MM.1S (cell line): ENCODE measurements around the gene CEACAM18.
"Not testable (repeated sequence)": the region's sequence is repeated elsewhere in the genome, so short reads cannot be mapped to it uniquely, and the experiment has no call there.

ENCODE experiments used
- DNase-seq: peaks from one replicate; pipeline ENCODE4 v3.0.0-alpha.2; 2015
- H2AFZ ChIP-seq: fragments of 300-600 bp; sonication (generic); 2 replicates; pipeline ENCODE4 v1.6.0; 2016; ENCODE audit warnings: antibody characterized with exemption, low read length
- H3F3A ChIP-seq: fragments of 300-600 bp; sonication (generic); 2 replicates; pipeline ENCODE4 v1.6.1; 2016; ENCODE audit warnings: mild to moderate bottlenecking, antibody characterized with exemption, low read length, moderate library complexity, mixed read lengths; ENCODE audit not compliant: insufficient read depth
- H3K27ac ChIP-seq: fragments of 300-600 bp; sonication (generic); 2 replicates; pipeline ENCODE4 v1.5.1; 2016; ENCODE audit warnings: mild to moderate bottlenecking, low read length
- H3K27me3 ChIP-seq: fragments of 300-600 bp; sonication (generic); replicated peaks from 2 replicates; pipeline ENCODE4 v1.6.0; 2016; ENCODE audit warnings: low read length; ENCODE audit not compliant: insufficient read depth
- H3K36me3 ChIP-seq: fragments of 300-600 bp; sonication (generic); replicated peaks from 2 replicates; pipeline ENCODE4 v1.6.1; 2016; ENCODE audit warnings: mild to moderate bottlenecking, low read length, mixed read lengths; ENCODE audit not compliant: insufficient read depth
- H3K4me1 ChIP-seq: fragments of 300-600 bp; sonication (generic); 2 replicates; pipeline ENCODE4 v1.6.1; 2016; ENCODE audit warnings: low read length, mixed read lengths
- H3K4me2 ChIP-seq: fragments of 300-600 bp; sonication (generic); 2 replicates; pipeline ENCODE4 v1.6.0; 2016; ENCODE audit warnings: low read depth, low read length
- H3K4me3 ChIP-seq: fragments of 300-600 bp; sonication (generic); 2 replicates; pipeline ENCODE4 v1.5.1; 2016; ENCODE audit warnings: low read length, mixed read lengths
- H3K79me2 ChIP-seq: fragments of 300-600 bp; sonication (generic); 2 replicates; pipeline ENCODE4 v1.6.1; 2016; ENCODE audit warnings: mixed run types, low read length, mixed read lengths
- H3K9ac ChIP-seq: fragments of 300-600 bp; sonication (generic); 2 replicates; pipeline ENCODE4 v1.6.1; 2016; ENCODE audit warnings: low read length, mixed read lengths
- H3K9me2 ChIP-seq: fragments of 300-600 bp; sonication (generic); replicated peaks from 2 replicates; pipeline ENCODE4 v1.6.1; 2016; ENCODE audit warnings: mild to moderate bottlenecking, low read length, mixed read lengths; ENCODE audit not compliant: insufficient read depth
- H3K9me3 ChIP-seq: fragments of 300-600 bp; sonication (generic); replicated peaks from 2 replicates; pipeline ENCODE4 v1.6.1; 2016; ENCODE audit warnings: mild to moderate bottlenecking, low read length, mixed read lengths; ENCODE audit not compliant: insufficient read depth
- H4K20me1 ChIP-seq: fragments of 300-600 bp; sonication (generic); 2 replicates; pipeline ENCODE4 v1.6.1; 2016; ENCODE audit warnings: mild to moderate bottlenecking, low read length, moderate library complexity, mixed read lengths; ENCODE audit not compliant: insufficient read depth
- CTCF ChIP-seq: fragments of 300-600 bp; sonication (generic); IDR thresholded peaks from 2 replicates; pipeline ENCODE4 v1.5.1; 2016; ENCODE audit warnings: antibody characterized with exemption, low read length, mixed read lengths
- EZH2 ChIP-seq: fragments of 300-600 bp; sonication (generic); optimal IDR thresholded peaks from 2 replicates; pipeline ENCODE3; 2017; ENCODE audit warnings: low read depth, mild to moderate bottlenecking, antibody characterized with exemption, low read length, mixed read lengths
- EZH2phosphoT487 ChIP-seq: fragments of 300-600 bp; sonication (generic); IDR thresholded peaks from 2 replicates; pipeline ENCODE4 v1.6.1; 2018; ENCODE audit warnings: antibody characterized with exemption, low read length

Gene CEACAM18

DNA sequence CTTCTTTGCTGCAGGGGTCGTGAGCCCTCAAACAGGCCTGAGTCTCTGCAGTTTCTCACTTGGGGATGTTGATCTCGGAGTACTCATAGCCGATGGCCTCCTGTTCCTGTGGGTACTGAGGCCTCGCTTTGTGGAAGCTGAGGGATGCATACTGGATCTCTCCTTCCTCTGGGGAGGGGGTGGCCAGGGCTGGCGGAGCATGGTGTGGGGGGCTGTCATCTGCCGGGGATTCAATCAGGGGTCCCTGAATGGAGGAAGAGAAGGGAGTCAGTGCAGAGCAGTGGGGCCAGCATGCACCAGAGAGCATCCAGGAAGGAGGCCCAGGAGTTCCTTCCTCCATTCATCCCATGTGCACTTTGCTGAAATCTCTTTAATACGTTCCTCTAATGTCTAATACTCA, 13.2 kb downstream of the CEACAM18 start:
- H3F3A ChIP-seq: no peaks in the 10 kb centered on the region
- H3K9me3 ChIP-seq: no peaks in the 10 kb centered on the region
- DNase-seq: no peak
- no peak overlapping the region for H2AFZ ChIP-seq
- H3K4me3 ChIP-seq: no peak overlapping the region
- TF ChIP-seq EZH2phosphoT487: no peak
- TF ChIP-seq CTCF: no peak
- TF ChIP-seq EZH2: no peak
- H3K27me3 ChIP-seq: no peaks in the 10 kb centered on the region
- H3K4me2 ChIP-seq: no peak overlapping the region
- H3K79me2 ChIP-seq: no peaks in the 10 kb centered on the region
- H3K27ac ChIP-seq: no peak overlapping the region
- H3K9me2 ChIP-seq: no peaks in the 10 kb centered on the region
- H3K36me3 ChIP-seq: no peaks in the 10 kb centered on the region
- no peaks in the 10 kb centered on the region for H4K20me1 ChIP-seq
- no peak overlapping the region for H3K9ac ChIP-seq
- no peaks in the 10 kb centered on the region for H3K4me1 ChIP-seq

GRCh38 chr19:51493776-51494175, 15.4 kb downstream of the CEACAM18 start:
- no peak overlapping the region for H3K4me2 ChIP-seq
- no peaks in the 10 kb centered on the region for H4K20me1 ChIP-seq
- no peak overlapping the region for H3K4me3 ChIP-seq
- no peak overlapping the region for H3K27ac ChIP-seq
- no peak for DNase-seq
- H2AFZ ChIP-seq: no peak overlapping the region
- H3K36me3 ChIP-seq: no peaks in the 10 kb centered on the region
- TF ChIP-seq EZH2phosphoT487 (no peak), CTCF (no peak), EZH2 (no peak)
- H3K9me2 ChIP-seq: no peaks in the 10 kb centered on the region
- no peaks in the 10 kb centered on the region for H3K4me1 ChIP-seq
- H3K9ac ChIP-seq: no peak overlapping the region
- no peaks in the 10 kb centered on the region for H3K27me3 ChIP-seq
- no peaks in the 10 kb centered on the region for H3K9me3 ChIP-seq
- H3K79me2 ChIP-seq: no peaks in the 10 kb centered on the region
- H3F3A ChIP-seq: no peaks in the 10 kb centered on the region

DNA sequence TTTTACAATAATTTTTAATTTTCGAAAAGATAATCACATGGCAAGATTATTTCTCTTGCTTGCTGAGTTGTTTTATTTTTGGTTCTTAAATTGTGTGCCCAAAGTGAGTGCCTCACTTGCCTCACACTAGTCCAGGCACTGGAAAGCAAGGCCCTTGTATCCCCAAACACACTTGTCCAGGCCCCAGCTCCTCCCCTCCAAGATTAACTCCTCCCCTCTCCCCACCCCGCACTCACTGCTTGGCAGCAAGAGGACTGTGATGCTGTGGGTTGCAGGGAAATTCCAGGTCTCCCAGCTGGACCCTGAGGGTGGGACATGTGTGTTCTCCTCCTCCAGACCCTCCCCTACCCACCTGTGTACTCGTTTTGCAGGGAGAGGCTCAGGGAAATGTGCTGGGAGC, 19.3 kb downstream of the CEACAM18 start:
- TF ChIP-seq EZH2phosphoT487 (no peak), CTCF (no peak), EZH2 (no peak)
- no peaks in the 10 kb centered on the region for H4K20me1 ChIP-seq
- H3K27me3 ChIP-seq: no peaks in the 10 kb centered on the region
- no peaks in the 10 kb centered on the region for H3K36me3 ChIP-seq
- H3K79me2 ChIP-seq: no peaks in the 10 kb centered on the region
- no peaks in the 10 kb centered on the region for H3K9me2 ChIP-seq
- no peak overlapping the region for H3K4me3 ChIP-seq
- H3F3A ChIP-seq: no peaks in the 10 kb centered on the region
- no peaks in the 10 kb centered on the region for H3K4me1 ChIP-seq
- H2AFZ ChIP-seq: no peak overlapping the region
- no peak overlapping the region for H3K4me2 ChIP-seq
- H3K9me3 ChIP-seq: no peaks in the 10 kb centered on the region
- no peak for DNase-seq
- no peak overlapping the region for H3K27ac ChIP-seq
- no peak overlapping the region for H3K9ac ChIP-seq

- H3K79me2 ChIP-seq, H3K4me1 ChIP-seq, H3K9me2 ChIP-seq, H3K36me3 ChIP-seq, H3F3A ChIP-seq, H3K4me3 ChIP-seq, H3K4me2 ChIP-seq, H4K20me1 ChIP-seq, H3K27ac ChIP-seq, H3K27me3 ChIP-seq, H2AFZ ChIP-seq, H3K9me3 ChIP-seq, H3K9ac ChIP-seq, DNase-seq: not testable (repeated sequence)
Measured at GRCh38 chr19:51500931-51501330, 22.6 kb downstream of the CEACAM18 start.
